ENCODE results near the gene TLR1.

- no peak for TF ChIP-seq POLR2A (IDR thresholded peaks at IDR 0.05)
- no peak for TF ChIP-seq POLR2AphosphoS5 (IDR thresholded peaks at IDR 0.05)
- TF ChIP-seq, protein P1, sequence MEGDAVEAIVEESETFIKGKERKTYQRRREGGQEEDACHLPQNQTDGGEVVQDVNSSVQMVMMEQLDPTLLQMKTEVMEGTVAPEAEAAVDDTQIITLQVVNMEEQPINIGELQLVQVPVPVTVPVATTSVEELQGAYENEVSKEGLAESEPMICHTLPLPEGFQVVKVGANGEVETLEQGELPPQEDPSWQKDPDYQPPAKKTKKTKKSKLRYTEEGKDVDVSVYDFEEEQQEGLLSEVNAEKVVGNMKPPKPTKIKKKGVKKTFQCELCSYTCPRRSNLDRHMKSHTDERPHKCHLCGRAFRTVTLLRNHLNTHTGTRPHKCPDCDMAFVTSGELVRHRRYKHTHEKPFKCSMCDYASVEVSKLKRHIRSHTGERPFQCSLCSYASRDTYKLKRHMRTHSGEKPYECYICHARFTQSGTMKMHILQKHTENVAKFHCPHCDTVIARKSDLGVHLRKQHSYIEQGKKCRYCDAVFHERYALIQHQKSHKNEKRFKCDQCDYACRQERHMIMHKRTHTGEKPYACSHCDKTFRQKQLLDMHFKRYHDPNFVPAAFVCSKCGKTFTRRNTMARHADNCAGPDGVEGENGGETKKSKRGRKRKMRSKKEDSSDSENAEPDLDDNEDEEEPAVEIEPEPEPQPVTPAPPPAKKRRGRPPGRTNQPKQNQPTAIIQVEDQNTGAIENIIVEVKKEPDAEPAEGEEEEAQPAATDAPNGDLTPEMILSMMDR (IDR thresholded peaks at IDR 0.05) = no peak
These were observed 27.1 kb upstream of the TLR1 start for GRCh38 chr4:38831653-38832052.

Data from upper lobe of left lung (tissue), 4 donors.